ENCODE data around the gene TPH2.

DNA sequence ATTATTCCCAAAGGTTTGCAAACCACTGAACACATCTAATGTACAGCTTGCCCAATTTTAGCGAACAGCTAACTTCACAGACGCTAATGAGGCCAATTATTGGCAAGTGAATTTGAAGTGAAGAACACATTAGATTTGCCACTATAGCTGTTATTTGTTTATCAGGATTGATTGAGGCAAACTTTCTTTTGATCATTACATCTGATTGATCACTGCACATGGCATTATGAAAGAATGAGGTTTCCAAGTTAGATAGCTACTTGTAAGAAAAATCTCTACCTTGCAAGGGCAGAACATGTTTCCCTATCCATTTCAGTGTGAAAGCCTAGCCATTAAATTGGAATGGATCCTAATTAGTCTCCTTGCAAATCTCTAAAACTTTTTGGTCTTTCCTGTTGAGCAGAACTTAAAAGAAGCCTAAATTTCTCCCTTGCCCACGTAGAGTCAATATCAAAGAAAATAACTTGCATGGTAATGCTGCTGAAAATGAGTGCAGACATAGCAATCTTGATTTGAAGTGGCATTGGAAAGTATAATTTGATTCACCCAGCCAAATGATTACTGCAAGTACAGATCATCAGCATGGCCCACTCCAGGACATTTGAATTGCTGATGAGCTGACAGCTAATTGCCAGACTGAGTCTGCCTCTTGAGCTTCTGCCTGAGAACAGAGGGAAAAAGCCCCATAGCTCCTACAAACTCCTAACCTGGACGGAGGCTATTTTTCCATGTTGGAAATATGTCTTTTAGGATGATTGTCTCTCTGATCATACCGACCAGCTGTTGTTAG lies 98.6 kb downstream of the TPH2 start:
- TF ChIP-seq YY1 (IDR thresholded peaks at IDR 0.05; ENCODE audit: insufficient read depth, insufficient read length) (no peak), ZNF274 (IDR thresholded peaks at IDR 0.05; ENCODE audit: low read depth, low read length) (no peak), SUZ12 (IDR thresholded peaks at IDR 0.05; ENCODE audit: extremely low read depth, insufficient read depth, insufficient read length) (no peak)
